ENCODE data around the gene TMSB15C. TPM values are rescaled to one million over a fixed set of nuclear protein-coding genes. Genes with fewer than 3 reads are reported as not detected.

Gene TMSB15C
- total and polyA plus RNA-seq, 2 donors (not counting 3 experiments of a cell fraction or from before 2014, with no cell fraction given) = 3.1 to 7.0 TPM

DNA sequence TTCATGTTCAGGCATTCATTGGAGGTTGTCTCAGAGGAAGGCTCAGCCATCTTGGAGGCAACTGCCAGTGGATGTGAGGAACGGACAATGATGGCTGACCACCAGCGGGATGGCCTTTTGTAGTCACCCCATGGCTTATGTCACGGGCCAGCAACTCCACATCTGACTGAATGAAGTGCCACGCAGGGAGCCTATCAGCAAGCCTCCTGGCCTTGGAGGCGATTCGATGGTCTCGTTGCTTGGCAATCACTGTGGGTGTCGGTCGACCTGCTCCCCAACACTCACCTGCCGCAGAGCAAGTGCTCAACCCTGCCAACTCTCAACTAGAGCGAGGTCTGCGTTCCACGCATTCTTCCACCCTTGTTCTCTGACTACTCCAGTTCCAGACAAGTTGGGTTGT, 28.9 kb downstream of the TMSB15C start:
- intact Hi-C loops (cut with micrococcal nuclease) (no loop called here), dilution Hi-C loops (cut with MboI; ENCODE audit: extremely low pct_ligation_motif_present, low sequenced_read_pairs) (no loop called here)
- no TSS peak for BruUV-seq (replicated peaks)
- no peaks in the 10 kb centered on the region for H3K4me1 ChIP-seq (ENCODE audit: control insufficient read depth, extremely low read depth, insufficient read depth, low read length)
- POLR2A ChIA-PET = no interaction called here
- no peaks in the 10 kb centered on the region for H3K79me2 ChIP-seq (ENCODE audit: control insufficient read depth, insufficient read depth, low read length)
- no peak overlapping the region for H2AFZ ChIP-seq (ENCODE audit: low read depth, low read length)
- no peak overlapping the region for H3K27ac ChIP-seq (ENCODE audit: insufficient read depth, low read depth, low read length)
- TF ChIP-seq, protein P1, sequence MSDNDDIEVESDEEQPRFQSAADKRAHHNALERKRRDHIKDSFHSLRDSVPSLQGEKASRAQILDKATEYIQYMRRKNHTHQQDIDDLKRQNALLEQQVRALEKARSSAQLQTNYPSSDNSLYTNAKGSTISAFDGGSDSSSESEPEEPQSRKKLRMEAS (IDR thresholded peaks at IDR 0.05; ENCODE audit: insufficient read depth, insufficient read length) = no peak
- TF ChIP-seq POLR2AphosphoS5 (IDR thresholded peaks at IDR 0.05; ENCODE audit: insufficient read depth, low read depth, low read length) = no peak
- TF ChIP-seq JUN (IDR thresholded peaks at IDR 0.05; ENCODE audit: borderline replicate concordance, insufficient read depth, insufficient read length, low read depth) = no peak
- no peak for TF ChIP-seq POLR2A (IDR thresholded peaks at IDR 0.05; ENCODE audit: low read depth, low read length)
- no peak for TF ChIP-seq GATA2 (IDR thresholded peaks at IDR 0.05; ENCODE audit: insufficient read depth, insufficient read length, low read depth, low read length)
- TF ChIP-seq, protein P2, sequence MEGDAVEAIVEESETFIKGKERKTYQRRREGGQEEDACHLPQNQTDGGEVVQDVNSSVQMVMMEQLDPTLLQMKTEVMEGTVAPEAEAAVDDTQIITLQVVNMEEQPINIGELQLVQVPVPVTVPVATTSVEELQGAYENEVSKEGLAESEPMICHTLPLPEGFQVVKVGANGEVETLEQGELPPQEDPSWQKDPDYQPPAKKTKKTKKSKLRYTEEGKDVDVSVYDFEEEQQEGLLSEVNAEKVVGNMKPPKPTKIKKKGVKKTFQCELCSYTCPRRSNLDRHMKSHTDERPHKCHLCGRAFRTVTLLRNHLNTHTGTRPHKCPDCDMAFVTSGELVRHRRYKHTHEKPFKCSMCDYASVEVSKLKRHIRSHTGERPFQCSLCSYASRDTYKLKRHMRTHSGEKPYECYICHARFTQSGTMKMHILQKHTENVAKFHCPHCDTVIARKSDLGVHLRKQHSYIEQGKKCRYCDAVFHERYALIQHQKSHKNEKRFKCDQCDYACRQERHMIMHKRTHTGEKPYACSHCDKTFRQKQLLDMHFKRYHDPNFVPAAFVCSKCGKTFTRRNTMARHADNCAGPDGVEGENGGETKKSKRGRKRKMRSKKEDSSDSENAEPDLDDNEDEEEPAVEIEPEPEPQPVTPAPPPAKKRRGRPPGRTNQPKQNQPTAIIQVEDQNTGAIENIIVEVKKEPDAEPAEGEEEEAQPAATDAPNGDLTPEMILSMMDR (IDR thresholded peaks at IDR 0.05; ENCODE audit: extremely low read depth in 1 of 2, insufficient read depth in 1 of 2, low read depth in 1 of 2, low read length in 2 of 2) = no peak
- no peaks in the 10 kb centered on the region for H3K36me3 ChIP-seq (ENCODE audit: control insufficient read depth in 2 of 2, extremely low read depth in 1 of 2, insufficient read depth in 2 of 2, low read length in 2 of 2)
- H3K4me3 ChIP-seq (replicated peaks in 1 of 3; ENCODE audit: insufficient read depth in 1 of 3, low read depth in 1 of 3, low read length in 3 of 3) = no peak overlapping the region
- no peaks in the 10 kb centered on the region for H4K20me1 ChIP-seq (replicated peaks; ENCODE audit: control insufficient read depth, extremely low read depth, insufficient read depth, low read length)
- H3K4me2 ChIP-seq (ENCODE audit: insufficient read depth, low read length) = no peak overlapping the region
- no peaks in the 10 kb centered on the region for H3K27me3 ChIP-seq (ENCODE audit: control insufficient read depth in 2 of 2, insufficient read depth in 2 of 2, low read length in 2 of 2)
- H3K9me1 ChIP-seq (replicated peaks; ENCODE audit: control insufficient read depth, extremely low read depth, insufficient read depth, low read length) = no peaks in the 10 kb centered on the region
- no peak overlapping the region for H3K9ac ChIP-seq (replicated peaks; ENCODE audit: extremely low read depth, insufficient read depth, low read length)
- no peak for DNase-seq (ENCODE audit: low read depth, low spot score)
- CTCF ChIA-PET = no interaction called here
- no peaks in the 10 kb centered on the region for H3K9me3 ChIP-seq (replicated peaks; ENCODE audit: control insufficient read depth, insufficient read depth, low read length)
- no peak for FAIRE-seq

DNA sequence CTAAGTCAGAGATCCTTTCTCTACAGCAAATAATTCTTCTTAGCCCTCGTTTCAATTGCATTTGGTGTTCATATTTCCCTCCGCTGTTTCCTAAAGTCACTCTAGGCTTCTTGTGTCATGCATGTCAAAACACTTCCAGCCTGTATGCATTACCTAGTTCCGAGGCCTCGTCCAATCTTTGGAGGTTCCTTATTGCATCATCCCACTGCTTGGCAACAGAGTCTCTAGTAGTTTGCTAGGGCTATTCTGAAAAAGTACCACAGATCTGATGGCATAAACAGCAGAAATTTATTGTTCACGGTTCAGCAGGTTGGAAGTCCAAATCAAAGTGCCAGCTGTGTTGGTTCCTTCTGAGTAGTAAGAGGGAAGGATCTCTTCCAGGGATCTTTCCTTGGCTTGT, 30.4 kb downstream of the TMSB15C start:
- Histone ChIP-seq H3K79me2 (ENCODE audit: control insufficient read depth, insufficient read depth, low read length) (no peaks in the 10 kb centered on the region), H3K9ac (replicated peaks; ENCODE audit: extremely low read depth, insufficient read depth, low read length) (no peak overlapping the region), H3K4me1 (ENCODE audit: control insufficient read depth, extremely low read depth, insufficient read depth, low read length) (no peaks in the 10 kb centered on the region), H3K27me3 (ENCODE audit: control insufficient read depth in 2 of 2, insufficient read depth in 2 of 2, low read length in 2 of 2) (no peaks in the 10 kb centered on the region), H3K9me1 (replicated peaks; ENCODE audit: control insufficient read depth, extremely low read depth, insufficient read depth, low read length) (no peaks in the 10 kb centered on the region), H3K4me3 (replicated peaks in 1 of 3; ENCODE audit: insufficient read depth in 1 of 3, low read depth in 1 of 3, low read length in 3 of 3) (no peak overlapping the region), H2AFZ (ENCODE audit: low read depth, low read length) (no peak overlapping the region), H4K20me1 (replicated peaks; ENCODE audit: control insufficient read depth, extremely low read depth, insufficient read depth, low read length) (no peaks in the 10 kb centered on the region), H3K36me3 (ENCODE audit: control insufficient read depth in 2 of 2, extremely low read depth in 1 of 2, insufficient read depth in 2 of 2, low read length in 2 of 2) (no peaks in the 10 kb centered on the region), H3K27ac (ENCODE audit: insufficient read depth, low read depth, low read length) (no peak overlapping the region), H3K9me3 (replicated peaks; ENCODE audit: control insufficient read depth, insufficient read depth, low read length) (no peaks in the 10 kb centered on the region), H3K4me2 (ENCODE audit: insufficient read depth, low read length) (no peak overlapping the region)
- ChIA-PET POLR2A (no interaction called here), CTCF (no interaction called here)
- no peak for TF ChIP-seq MYC (IDR thresholded peaks at IDR 0.05; ENCODE audit: low read depth, low read length)
- TF ChIP-seq, protein P2 (IDR thresholded peaks at IDR 0.05; ENCODE audit: extremely low read depth in 1 of 2, insufficient read depth in 1 of 2, low read depth in 1 of 2, low read length in 2 of 2) = no peak
- no peak for TF ChIP-seq JUN (IDR thresholded peaks at IDR 0.05; ENCODE audit: borderline replicate concordance, insufficient read depth, insufficient read length, low read depth)
- no peak for TF ChIP-seq FOS (IDR thresholded peaks at IDR 0.05; ENCODE audit: borderline replicate concordance, insufficient read depth, low read length)
- no peak for TF ChIP-seq GATA2 (IDR thresholded peaks at IDR 0.05; ENCODE audit: insufficient read depth, insufficient read length, low read depth, low read length)
- no peak for TF ChIP-seq POLR2A (IDR thresholded peaks at IDR 0.05; ENCODE audit: low read depth, low read length)
- TF ChIP-seq, protein P1 (IDR thresholded peaks at IDR 0.05; ENCODE audit: insufficient read depth, insufficient read length) = no peak
- no peak for TF ChIP-seq POLR2AphosphoS5 (IDR thresholded peaks at IDR 0.05; ENCODE audit: insufficient read depth, low read depth, low read length)
- FAIRE-seq (no peak), DNase-seq (ENCODE audit: low read depth, low spot score) (no peak)
- intact Hi-C loops (cut with micrococcal nuclease) = no loop called here
- BruUV-seq (replicated peaks) = no TSS peak
- dilution Hi-C loops (cut with MboI; ENCODE audit: extremely low pct_ligation_motif_present, low sequenced_read_pairs) = no loop called here

All from endothelial cell of umbilical vein (primary cell).